ENCODE data around the gene FHAD1. TPM values are rescaled to one million over a fixed set of nuclear protein-coding genes. Genes with fewer than 3 reads are reported as not detected.

FHAD1 gene
- total and polyA plus RNA-seq, 9 of the 15 experiments (the other 6 are each of a cell fraction or from before 2014, with no cell fraction given): 0.32 to 2.1 (median 1.5) TPM; not detected in 1

GRCh38 chr1:15430787-15431570, 184.0 kb downstream of the FHAD1 start:
- no peak overlapping the region for H3K27ac ChIP-seq (ENCODE audit: extremely low read depth, low read depth, low read length)
- 53% methylated on average over 19 of the region's 19 CpGs for WGBS (ENCODE audit: insufficient coverage, low coverage, missing lambda C conversion rate)
- TF ChIP-seq RB1 (IDR thresholded peaks at IDR 0.05; ENCODE audit: low read depth): peak; percentile 75
- peak; percentile 37; the same call in 1 of the 2 replicates for TF ChIP-seq JUND (IDR thresholded peaks at IDR 0.05; ENCODE audit: borderline replicate concordance, low read depth, low read length)
- no peak; the same call in 2 of the 3 replicates for TF ChIP-seq JUND (tag; IDR thresholded peaks at IDR 0.05; ENCODE audit: borderline replicate concordance, low read depth, low read length)
- TF ChIP-seq NEUROD1 (IDR thresholded peaks at IDR 0.05; ENCODE audit: borderline replicate concordance, low read depth, low read length, partially characterized antibody): peak; percentile 19
- TF ChIP-seq DEAF1 (CRISPR knock-in tag; IDR thresholded peaks at IDR 0.05): peak; percentile 76
- TF ChIP-seq ZNF12 (CRISPR knock-in tag; IDR thresholded peaks at IDR 0.05): 0 out of 2 replicates have a peak, but pooled peaks have one; percentile 41
- no peak for TF ChIP-seq ZNF445 (CRISPR knock-in tag; IDR thresholded peaks at IDR 0.05; ENCODE audit: low read depth)
- TF ChIP-seq HLTF (IDR thresholded peaks at IDR 0.05): no peak
- 0 out of 2 replicates have a peak, but pooled peaks have one; percentile 37 for TF ChIP-seq POLR2A (conservative IDR thresholded peaks at IDR 0.05)
- TF ChIP-seq, protein P1, sequence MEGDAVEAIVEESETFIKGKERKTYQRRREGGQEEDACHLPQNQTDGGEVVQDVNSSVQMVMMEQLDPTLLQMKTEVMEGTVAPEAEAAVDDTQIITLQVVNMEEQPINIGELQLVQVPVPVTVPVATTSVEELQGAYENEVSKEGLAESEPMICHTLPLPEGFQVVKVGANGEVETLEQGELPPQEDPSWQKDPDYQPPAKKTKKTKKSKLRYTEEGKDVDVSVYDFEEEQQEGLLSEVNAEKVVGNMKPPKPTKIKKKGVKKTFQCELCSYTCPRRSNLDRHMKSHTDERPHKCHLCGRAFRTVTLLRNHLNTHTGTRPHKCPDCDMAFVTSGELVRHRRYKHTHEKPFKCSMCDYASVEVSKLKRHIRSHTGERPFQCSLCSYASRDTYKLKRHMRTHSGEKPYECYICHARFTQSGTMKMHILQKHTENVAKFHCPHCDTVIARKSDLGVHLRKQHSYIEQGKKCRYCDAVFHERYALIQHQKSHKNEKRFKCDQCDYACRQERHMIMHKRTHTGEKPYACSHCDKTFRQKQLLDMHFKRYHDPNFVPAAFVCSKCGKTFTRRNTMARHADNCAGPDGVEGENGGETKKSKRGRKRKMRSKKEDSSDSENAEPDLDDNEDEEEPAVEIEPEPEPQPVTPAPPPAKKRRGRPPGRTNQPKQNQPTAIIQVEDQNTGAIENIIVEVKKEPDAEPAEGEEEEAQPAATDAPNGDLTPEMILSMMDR (IDR thresholded peaks at IDR 0.05 in 2 of 3, conservative IDR thresholded peaks at IDR 0.05 in 1 of 3; ENCODE audit: insufficient read depth in 2 of 3, low read depth in 1 of 3, low read length in 3 of 3): peak; percentile 92 to 99 (median 93)

More at GRCh38 chr1:15430787-15431570, 184.0 kb downstream of the FHAD1 start:
- Histone ChIP-seq H3K36me3 (ENCODE audit: control insufficient read depth, insufficient read depth, low read length) (peaks cover 34% of the 10 kb centered on the region; the same call in 2 of the 3 replicates), H3K4me3 (no peak overlapping the region), H2AFZ (ENCODE audit: low read depth, low read length) (no peak overlapping the region), H4K20me1 (replicated peaks; ENCODE audit: control insufficient read depth, insufficient read depth, low read length) (peaks cover 8% of the 10 kb centered on the region; the same call in 1 of the 2 replicates), H3K27me3 (ENCODE audit: control insufficient read depth in 2 of 2, insufficient read depth in 2 of 2, low read length in 2 of 2) (no peaks in the 10 kb centered on the region), H3K9me3 (replicated peaks; ENCODE audit: control insufficient read depth, insufficient read depth, low read depth, low read length) (no peaks in the 10 kb centered on the region), H3K9me1 (ENCODE audit: control insufficient read depth, insufficient read depth, low read length) (peaks cover 5% of the 10 kb centered on the region), H3K4me2 (ENCODE audit: insufficient read depth, low read length) (no peak overlapping the region), H3K9ac (ENCODE audit: insufficient read depth in 1 of 2, low read depth in 2 of 2, low read length in 2 of 2) (no peak overlapping the region), H3K4me1 (replicated peaks in 1 of 2; ENCODE audit: control insufficient read depth in 2 of 2, insufficient read depth in 2 of 2, low read length in 2 of 2) (peaks cover 13 to 42% of the 10 kb centered on the region in 2 experiments; a peak in 4 of 5 replicates), H3K79me2 (ENCODE audit: control insufficient read depth, insufficient read depth, low read length) (no peaks in the 10 kb centered on the region)
- CTCF ChIA-PET (ENCODE audit: low intra/inter-chr PET ratio): interaction anchor here (1.1 to 2.9 kb wide), 4 partner anchors 103 to 143 kb away, joined by 3 to 46 read pairs (median 9); no protein-coding TSS in a partner anchor
- intact Hi-C loops (cut with micrococcal nuclease) (loop anchor here (1.0 to 10.0 kb wide), 2 partner anchors 108 to 276 kb away; partner anchors contain the start of gene TMEM51), in situ Hi-C loops (cut with MboI) (loop anchor here (5.0 kb wide), 1 partner anchor 279 kb away; the partner anchor contains the start of gene TMEM51)
- peak; percentile 84 for ATAC-seq
- peak; percentile 81 to 86 (median 85) for DNase-seq (ENCODE audit: extremely low read depth in 1 of 4, low spot score in 3 of 4)
- BruUV-seq (replicated peaks): no TSS peak
- POLR2A ChIA-PET: interaction anchor here (0.6 to 2.2 kb wide), 3 partner anchors 12 to 480 kb away, joined by 3 to 12 read pairs (median 3); no protein-coding TSS in a partner anchor
- FAIRE-seq: peak; percentile 75

Measured in K562 (cell line).